ENCODE measurements around the gene PRKCB.
"Not testable (repeated sequence)": the region's sequence is repeated elsewhere in the genome, so short reads cannot be mapped to it uniquely, and the experiment has no call there.

Gene PRKCB

GRCh38 chr16:23930791-23931190 lies 95.0 kb downstream of the PRKCB start:
- TF ChIP-seq, protein P1, sequence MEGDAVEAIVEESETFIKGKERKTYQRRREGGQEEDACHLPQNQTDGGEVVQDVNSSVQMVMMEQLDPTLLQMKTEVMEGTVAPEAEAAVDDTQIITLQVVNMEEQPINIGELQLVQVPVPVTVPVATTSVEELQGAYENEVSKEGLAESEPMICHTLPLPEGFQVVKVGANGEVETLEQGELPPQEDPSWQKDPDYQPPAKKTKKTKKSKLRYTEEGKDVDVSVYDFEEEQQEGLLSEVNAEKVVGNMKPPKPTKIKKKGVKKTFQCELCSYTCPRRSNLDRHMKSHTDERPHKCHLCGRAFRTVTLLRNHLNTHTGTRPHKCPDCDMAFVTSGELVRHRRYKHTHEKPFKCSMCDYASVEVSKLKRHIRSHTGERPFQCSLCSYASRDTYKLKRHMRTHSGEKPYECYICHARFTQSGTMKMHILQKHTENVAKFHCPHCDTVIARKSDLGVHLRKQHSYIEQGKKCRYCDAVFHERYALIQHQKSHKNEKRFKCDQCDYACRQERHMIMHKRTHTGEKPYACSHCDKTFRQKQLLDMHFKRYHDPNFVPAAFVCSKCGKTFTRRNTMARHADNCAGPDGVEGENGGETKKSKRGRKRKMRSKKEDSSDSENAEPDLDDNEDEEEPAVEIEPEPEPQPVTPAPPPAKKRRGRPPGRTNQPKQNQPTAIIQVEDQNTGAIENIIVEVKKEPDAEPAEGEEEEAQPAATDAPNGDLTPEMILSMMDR (IDR thresholded peaks at IDR 0.05; ENCODE audit: borderline replicate concordance, control extremely low read depth, extremely low read depth, insufficient read depth, missing control alignments): no peak
- DNase-seq (ENCODE audit: low spot score): no peak
- in situ Hi-C loops (cut with MboI; ENCODE audit: low sequenced_read_pairs, unreplicated experiment): no loop called here

DNA sequence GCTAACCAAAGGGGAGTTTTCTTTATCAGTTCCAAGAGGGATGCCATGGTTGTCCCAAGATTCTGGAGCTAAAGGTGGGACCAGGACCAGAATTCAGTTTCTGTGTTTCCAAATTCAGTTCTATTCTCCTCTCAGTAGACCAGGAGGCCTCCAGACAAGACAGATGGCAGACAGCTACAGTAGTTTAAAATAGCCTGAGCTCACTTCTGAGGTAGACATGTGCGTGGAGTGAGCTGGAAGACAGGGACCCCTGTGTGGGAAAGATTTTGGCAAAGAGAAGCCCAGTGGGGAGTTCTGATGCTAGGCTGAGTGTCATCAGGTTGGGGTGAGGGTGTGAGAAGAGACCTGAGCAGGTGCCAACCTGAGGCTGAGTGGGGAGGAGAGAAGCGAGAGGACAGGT lies 95.4 kb downstream of the PRKCB start:
- in situ Hi-C loops (cut with MboI; ENCODE audit: low sequenced_read_pairs, unreplicated experiment): no loop called here
- no peak for DNase-seq (ENCODE audit: low spot score)
- TF ChIP-seq, protein P1 (IDR thresholded peaks at IDR 0.05; ENCODE audit: borderline replicate concordance, control extremely low read depth, extremely low read depth, insufficient read depth, missing control alignments): no peak

GRCh38 chr16:23933650-23934049 lies 97.9 kb downstream of the PRKCB start:
- DNase-seq (ENCODE audit: low spot score); in situ Hi-C loops (cut with MboI; ENCODE audit: low sequenced_read_pairs, unreplicated experiment): not testable (repeated sequence)

GRCh38 chr16:23934610-23935236 lies 98.9 kb downstream of the PRKCB start:
- in situ Hi-C loops (cut with MboI; ENCODE audit: low sequenced_read_pairs, unreplicated experiment): no loop called here
- TF ChIP-seq, protein P1 (IDR thresholded peaks at IDR 0.05; ENCODE audit: borderline replicate concordance, control extremely low read depth, extremely low read depth, insufficient read depth, missing control alignments): no peak
- DNase-seq (ENCODE audit: low spot score): no peak

DNA sequence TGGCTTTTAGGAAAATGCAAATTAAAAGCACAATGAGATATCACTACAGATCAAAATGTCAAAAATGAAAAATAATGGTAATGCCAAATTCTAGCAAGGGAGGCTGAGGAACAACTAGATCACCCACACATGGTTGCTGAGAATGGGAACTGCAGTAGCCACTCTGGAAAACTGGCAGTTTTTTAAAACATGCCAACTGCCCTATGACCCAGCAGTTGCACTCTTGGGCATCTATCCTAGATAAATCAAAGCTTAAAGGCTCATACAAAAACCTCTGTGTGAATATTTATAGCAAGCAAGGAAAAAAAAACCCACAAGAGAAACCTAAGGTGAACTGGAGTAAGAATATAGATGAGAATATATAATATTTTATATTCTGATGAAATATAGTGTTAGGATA lies 104.3 kb downstream of the PRKCB start:
- TF ChIP-seq, protein P1 (IDR thresholded peaks at IDR 0.05; ENCODE audit: borderline replicate concordance, control extremely low read depth, extremely low read depth, insufficient read depth, missing control alignments): no peak
- no peak for DNase-seq (ENCODE audit: low spot score)
- in situ Hi-C loops (cut with MboI; ENCODE audit: low sequenced_read_pairs, unreplicated experiment): no loop called here

GRCh38 chr16:23941025-23941424 lies 105.2 kb downstream of the PRKCB start:
- DNase-seq (ENCODE audit: low spot score): no peak
- TF ChIP-seq, protein P1 (IDR thresholded peaks at IDR 0.05; ENCODE audit: borderline replicate concordance, control extremely low read depth, extremely low read depth, insufficient read depth, missing control alignments): no peak
- in situ Hi-C loops (cut with MboI; ENCODE audit: low sequenced_read_pairs, unreplicated experiment): no loop called here

GRCh38 chr16:23941963-23942564 lies 106.3 kb downstream of the PRKCB start:
- TF ChIP-seq, protein P1 (IDR thresholded peaks at IDR 0.05; ENCODE audit: borderline replicate concordance, control extremely low read depth, extremely low read depth, insufficient read depth, missing control alignments): no peak
- in situ Hi-C loops (cut with MboI; ENCODE audit: low sequenced_read_pairs, unreplicated experiment): no loop called here
- DNase-seq (ENCODE audit: low spot score): no peak
